IPS DF 6.9 (cell line): ENCODE data around the gene FKBP7.
"Not testable (repeated sequence)": the region's sequence is repeated elsewhere in the genome, so short reads cannot be mapped to it uniquely, and the experiment has no call there.

Source experiments
- DNase-seq: peaks from one replicate; pipeline ENCODE4 v3.0.0-alpha.2; 2013; ENCODE audit warnings: low read depth, low spot score
- H3K27ac ChIP-seq: one replicate; pipeline ENCODE4 v1.5.1; 2013; ENCODE audit warnings: low read length, control low read depth
- H3K27me3 ChIP-seq: 2 replicates; pipeline ENCODE4 v1.6.1; 2013; ENCODE audit warnings: mild to moderate bottlenecking, low read length; ENCODE audit not compliant: control insufficient read depth, insufficient read depth
- H3K36me3 ChIP-seq: 2 replicates; pipeline ENCODE4 v1.6.1; 2013; ENCODE audit warnings: low read length; ENCODE audit not compliant: control insufficient read depth, insufficient read depth
- H3K4me1 ChIP-seq: 2 replicates; pipeline ENCODE4 v1.6.1; 2013; ENCODE audit warnings: low read length; ENCODE audit not compliant: control insufficient read depth, insufficient read depth
- H3K4me3 ChIP-seq: 2 replicates; pipeline ENCODE4 v1.5.1; 2013; ENCODE audit warnings: mild to moderate bottlenecking, low read length
- H3K9me3 ChIP-seq: 2 replicates; pipeline ENCODE4 v1.6.1; 2013; ENCODE audit warnings: low read length, inconsistent platforms; ENCODE audit not compliant: control insufficient read depth, insufficient read depth
- WGBS: extraction: QIAGEN DNeasy Blood & Tissue Kit; methylation state at CpG from one replicate; pipeline ENCODE4 v1.1.7; 2013; ENCODE audit warnings: mixed read lengths, missing lambda C conversion rate; ENCODE audit not compliant: insufficient read length, insufficient coverage; 5-methylcytosine and 5-hydroxymethylcytosine counted together

Gene FKBP7

DNA sequence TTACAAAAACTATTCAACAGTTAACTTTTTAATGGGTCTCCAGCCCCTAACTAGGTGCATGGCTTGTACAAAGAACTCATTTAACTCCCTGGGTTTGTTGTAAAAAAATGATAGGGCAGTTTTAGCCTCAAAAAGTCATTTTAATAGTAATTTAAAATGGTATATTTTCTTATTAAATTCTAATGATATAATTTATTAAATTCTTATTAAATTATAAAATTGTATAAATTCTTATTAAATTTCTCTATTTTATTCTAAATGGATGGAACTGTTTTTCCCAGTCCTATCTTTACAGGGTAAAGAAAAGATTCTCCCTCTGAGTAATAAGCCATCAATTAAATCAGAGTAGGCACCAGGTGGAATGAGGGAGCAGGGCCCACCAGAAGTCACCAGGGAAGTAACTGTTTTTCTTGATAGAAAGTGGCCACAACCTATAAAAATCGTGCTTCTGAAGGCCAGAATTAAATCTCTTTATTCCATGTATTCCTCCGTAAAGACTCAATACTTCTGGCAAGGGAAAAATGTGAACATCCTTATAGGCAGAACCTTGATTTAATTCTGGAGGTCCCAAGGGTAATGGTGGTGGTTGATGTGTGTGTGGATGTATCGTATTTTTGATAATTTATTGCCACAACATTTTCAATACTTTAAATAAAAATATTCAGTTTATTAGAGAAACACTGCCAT lies 814 bp downstream of the FKBP7 start:
- no peaks in the 10 kb centered on the region for H3K9me3 ChIP-seq
- no peaks in the 10 kb centered on the region; the same call in 1 of the 2 replicates for H3K27me3 ChIP-seq
- DNase-seq, result no peak
- WGBS, result no CpG with 5 or more reads among the region's 3 CpGs
- no peak overlapping the region for H3K27ac ChIP-seq
- H3K36me3 ChIP-seq, result no peaks in the 10 kb centered on the region
- H3K4me1 ChIP-seq, result 0 out of 2 replicates have a peak, but pooled peaks cover 1% of the 10 kb centered on the region
- no peak overlapping the region; the same call in 1 of the 2 replicates for H3K4me3 ChIP-seq

DNA sequence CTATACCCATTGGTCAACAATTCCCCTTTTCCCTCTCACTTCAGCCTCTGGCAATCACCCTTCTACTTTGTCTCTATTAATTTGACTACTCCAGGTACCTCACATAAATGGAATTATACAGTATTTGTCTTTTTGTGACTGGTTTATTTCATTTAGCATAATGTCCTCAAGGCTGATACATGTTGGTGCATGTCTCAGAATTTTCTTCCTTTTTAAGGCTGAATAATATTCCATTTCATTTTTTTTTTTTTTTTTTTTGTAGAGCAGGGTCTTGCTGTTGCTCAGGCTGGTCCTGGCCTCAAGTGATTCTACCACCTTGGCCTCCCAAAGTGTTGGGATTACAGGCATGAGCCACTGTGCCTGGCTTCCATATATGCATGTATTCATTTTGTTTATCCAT lies 1.9 kb downstream of the FKBP7 start:
- Histone ChIP-seq H3K9me3 (no peaks in the 10 kb centered on the region), H3K27me3 (no peaks in the 10 kb centered on the region; the same call in 1 of the 2 replicates), H3K36me3 (no peaks in the 10 kb centered on the region), H3K4me1 (0 out of 2 replicates have a peak, but pooled peaks cover 1% of the 10 kb centered on the region), H3K4me3 (no peak overlapping the region), H3K27ac (no peak overlapping the region)
- no peak for DNase-seq

DNA sequence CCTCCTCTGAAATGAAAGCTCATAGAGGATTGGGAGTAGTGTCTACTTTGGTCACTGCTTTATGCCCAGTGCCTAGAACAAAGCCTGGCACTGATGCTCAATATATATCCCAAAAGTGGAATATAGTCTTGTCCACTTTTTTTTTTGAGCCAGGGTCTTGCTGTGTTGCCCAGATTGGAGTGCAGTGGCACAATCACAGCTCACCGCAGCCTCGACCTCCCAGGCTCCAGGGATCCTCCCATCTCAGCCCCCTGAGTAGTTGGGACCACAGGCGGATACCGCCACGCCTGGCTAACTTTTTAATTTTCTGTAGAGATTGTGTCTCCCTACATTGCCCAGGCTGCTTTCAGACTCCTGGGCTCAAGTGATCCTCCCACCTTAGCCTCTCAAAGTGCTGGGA lies 3.8 kb downstream of the FKBP7 start:
- H3K4me1 ChIP-seq, result 0 out of 2 replicates have a peak, but pooled peaks cover 1% of the 10 kb centered on the region
- H3K27me3 ChIP-seq, result no peaks in the 10 kb centered on the region; the same call in 1 of the 2 replicates
- WGBS, result no CpG with 5 or more reads among the region's 5 CpGs
- H3K4me3 ChIP-seq, result no peak overlapping the region
- no peaks in the 10 kb centered on the region for H3K9me3 ChIP-seq
- no peak for DNase-seq
- no peak overlapping the region for H3K27ac ChIP-seq
- H3K36me3 ChIP-seq, result no peaks in the 10 kb centered on the region

DNA sequence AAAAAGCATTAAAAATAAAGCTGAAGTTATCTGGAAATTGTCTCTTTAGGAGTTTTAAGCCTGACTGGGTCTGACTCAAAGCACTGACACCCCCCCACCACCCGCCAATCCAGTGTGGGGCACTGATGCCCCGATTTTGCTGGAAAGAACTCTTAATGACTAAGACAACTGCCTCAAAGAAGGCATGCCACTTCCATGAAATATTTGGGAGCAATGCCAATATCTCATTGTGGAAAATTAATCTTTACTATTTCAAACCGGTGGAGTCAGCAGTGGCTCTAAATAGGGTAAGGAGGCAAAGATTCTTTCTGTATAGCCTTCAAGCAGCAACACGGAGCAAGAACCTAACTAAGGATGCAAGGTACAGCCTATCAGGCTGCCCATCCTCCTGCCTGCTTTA lies 4.5 kb downstream of the FKBP7 start:
- Histone ChIP-seq H3K27ac (no peak overlapping the region), H3K9me3 (no peaks in the 10 kb centered on the region), H3K36me3 (no peaks in the 10 kb centered on the region), H3K4me1 (no peaks in the 10 kb centered on the region), H3K4me3 (no peak overlapping the region), H3K27me3 (no peaks in the 10 kb centered on the region)
- WGBS, result no CpG with 5 or more reads among the region's 4 CpGs
- no peak for DNase-seq

DNA sequence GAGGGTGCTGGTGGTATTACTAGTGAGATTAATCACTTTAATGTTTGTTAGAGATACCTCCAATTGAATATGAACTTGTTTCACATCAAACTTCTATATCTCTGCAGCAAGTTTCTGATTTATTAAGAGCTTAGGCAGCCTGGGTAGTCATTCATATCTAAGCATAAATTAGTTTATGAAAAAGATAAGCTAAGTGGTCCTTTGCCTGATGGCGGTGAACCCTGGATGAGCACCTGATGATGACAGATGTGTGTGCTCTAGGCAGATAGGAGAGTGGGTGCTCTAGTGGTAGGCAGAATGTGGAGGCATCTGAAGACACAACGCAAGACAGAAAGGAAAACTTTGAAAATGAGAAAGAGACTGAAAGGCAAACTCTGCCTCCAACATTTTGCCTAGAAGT lies 5.0 kb downstream of the FKBP7 start:
- H3K27me3 ChIP-seq, result no peaks in the 10 kb centered on the region
- H3K27ac ChIP-seq, result no peak overlapping the region
- no peak for DNase-seq
- no peaks in the 10 kb centered on the region for H3K36me3 ChIP-seq
- WGBS, result no CpG with 5 or more reads among the region's 2 CpGs
- no peaks in the 10 kb centered on the region for H3K9me3 ChIP-seq
- no peak overlapping the region for H3K4me3 ChIP-seq
- H3K4me1 ChIP-seq, result no peaks in the 10 kb centered on the region

DNA sequence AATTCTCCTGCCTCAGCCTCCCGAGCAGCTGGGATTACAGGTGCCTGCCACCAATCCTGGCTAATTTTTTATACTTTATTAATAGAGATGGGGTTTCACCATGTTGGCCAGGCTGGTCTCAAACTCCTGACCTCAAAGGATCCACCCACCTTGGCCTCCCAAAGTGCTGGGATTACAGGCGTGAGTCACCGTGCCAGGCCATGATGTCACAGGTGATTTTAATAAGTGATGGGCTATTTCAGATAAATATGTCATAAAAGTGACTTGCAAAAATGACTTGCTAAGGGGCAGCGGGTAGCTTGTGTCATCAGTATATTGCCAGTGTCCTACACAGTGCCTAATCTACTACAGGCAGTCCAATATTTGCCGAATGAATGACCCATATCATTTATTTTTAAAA lies 7.1 kb downstream of the FKBP7 start:
- not testable (repeated sequence) for H3K9me3 ChIP-seq, H3K27ac ChIP-seq, H3K36me3 ChIP-seq, H3K27me3 ChIP-seq, H3K4me3 ChIP-seq, H3K4me1 ChIP-seq, DNase-seq
- WGBS, result no CpG with 5 or more reads among the region's 5 CpGs

DNA sequence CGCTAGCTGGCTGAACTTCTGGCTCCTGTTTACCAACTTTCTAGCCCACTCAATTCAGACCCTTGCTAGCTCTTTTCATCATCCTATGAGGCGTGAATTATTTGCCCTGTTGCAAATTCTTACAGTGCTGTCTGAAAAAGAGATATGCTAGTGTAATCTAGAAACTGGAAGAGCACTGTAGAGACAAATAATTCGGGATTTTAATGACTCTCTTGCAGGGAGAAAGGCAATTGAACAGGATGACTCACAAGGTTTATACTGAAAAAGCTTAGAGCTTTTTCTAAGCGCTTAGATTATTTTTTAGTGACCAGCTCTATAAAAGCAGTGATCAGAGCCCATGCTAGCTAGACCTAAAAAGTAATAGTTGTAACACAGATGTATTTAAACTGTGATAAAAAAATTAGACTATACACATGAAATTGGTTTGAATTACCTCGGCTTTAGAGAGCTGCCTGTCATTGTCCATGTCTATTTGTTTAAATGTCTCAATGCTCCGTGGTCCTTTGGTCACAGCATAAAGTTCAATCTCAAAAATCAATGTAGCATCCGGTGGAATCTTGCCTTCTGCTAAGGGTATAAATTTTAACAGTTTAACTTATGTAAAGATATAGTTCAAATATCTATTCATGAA lies 9.1 kb downstream of the FKBP7 start:
- Histone ChIP-seq H3K4me3 (no peak overlapping the region), H3K4me1 (no peaks in the 10 kb centered on the region), H3K9me3 (no peaks in the 10 kb centered on the region), H3K36me3 (no peaks in the 10 kb centered on the region), H3K27me3 (no peaks in the 10 kb centered on the region), H3K27ac (no peak overlapping the region)
- DNase-seq, result no peak
- no CpG with 5 or more reads among the region's 7 CpGs for WGBS

DNA sequence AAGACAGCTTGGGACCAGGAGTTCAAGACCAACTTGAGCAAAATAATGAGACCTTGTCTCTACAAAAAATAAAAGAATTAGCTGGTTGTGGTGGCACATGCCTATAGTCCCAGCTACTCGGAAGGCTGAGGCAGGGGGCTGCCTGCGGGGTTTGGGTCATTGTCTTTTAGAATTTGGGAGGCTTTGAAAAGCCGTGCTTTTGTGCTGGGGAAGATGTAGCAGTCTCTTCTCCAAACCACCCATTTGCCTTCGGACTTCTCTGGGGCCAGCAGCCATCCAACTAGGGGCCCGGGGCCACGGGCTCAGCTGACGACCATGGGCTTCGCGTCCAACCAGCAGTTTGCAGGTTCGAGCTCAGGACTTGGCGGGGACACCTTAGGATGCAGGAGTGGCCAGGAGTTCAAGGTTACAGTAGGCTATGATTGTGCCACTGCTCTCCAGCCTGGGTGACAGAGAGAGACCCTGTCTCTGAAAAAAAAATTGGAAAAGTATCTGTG lies 21.0 kb downstream of the FKBP7 start:
- Histone ChIP-seq H3K27me3 (no peaks in the 10 kb centered on the region), H3K9me3 (no peaks in the 10 kb centered on the region), H3K36me3 (no peaks in the 10 kb centered on the region), H3K27ac (no peak overlapping the region), H3K4me3 (no peak overlapping the region), H3K4me1 (no peaks in the 10 kb centered on the region)
- no peak for DNase-seq
- no CpG with 5 or more reads among the region's 11 CpGs for WGBS

DNA sequence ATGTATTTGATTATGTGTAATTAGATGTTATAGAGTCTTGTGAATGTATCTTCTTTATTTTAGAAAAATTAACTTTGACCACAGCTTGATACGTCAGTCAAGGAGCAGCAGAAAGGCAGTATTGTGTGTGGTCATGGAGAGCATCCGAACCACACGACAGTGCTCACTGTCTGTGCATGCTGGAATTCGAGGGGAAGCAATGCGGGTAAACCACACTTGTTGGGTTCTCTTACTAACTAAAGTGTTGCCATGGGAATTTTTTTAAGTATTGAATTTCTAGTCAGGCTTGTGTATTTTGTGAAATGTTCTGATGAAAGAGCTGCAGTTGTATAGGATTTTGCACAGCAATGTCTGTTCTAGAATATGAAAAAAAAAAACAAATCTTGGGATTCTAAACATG lies 22.5 kb downstream of the FKBP7 start:
- H3K27ac ChIP-seq, result no peak overlapping the region
- WGBS, result no CpG with 5 or more reads among the region's 5 CpGs
- DNase-seq, result no peak

DNA sequence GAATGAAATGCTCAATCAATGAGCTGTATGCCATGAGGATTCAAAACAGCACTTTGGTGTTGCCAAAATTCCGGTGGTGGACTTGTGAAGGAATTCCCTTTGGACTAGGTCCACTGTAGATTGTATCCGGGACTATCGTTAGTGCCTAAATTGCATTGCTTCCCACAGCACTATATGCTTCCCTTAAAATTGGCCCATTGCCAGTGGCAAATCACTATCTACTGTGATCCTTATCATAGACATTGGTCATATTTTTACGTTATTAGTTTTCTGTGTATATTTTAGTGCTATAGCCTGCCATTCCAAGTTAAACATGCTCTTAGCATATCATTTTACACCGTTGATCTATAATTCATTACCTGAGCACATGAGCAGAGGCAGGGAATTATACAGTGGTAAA lies 25.5 kb downstream of the FKBP7 start:
- no peaks in the 10 kb centered on the region for H3K27me3 ChIP-seq
- H3K27ac ChIP-seq, result no peak overlapping the region
- WGBS, result no CpG with 5 or more reads among the region's 5 CpGs
- H3K36me3 ChIP-seq, result peaks cover 3% of the 10 kb centered on the region; the same call in 1 of the 2 replicates
- no peaks in the 10 kb centered on the region for H3K9me3 ChIP-seq
- H3K4me3 ChIP-seq, result no peak overlapping the region
- DNase-seq, result no peak
- no peaks in the 10 kb centered on the region for H3K4me1 ChIP-seq

More for the DNA sequence above, 22.5 kb downstream of the FKBP7 start:
- no peaks in the 10 kb centered on the region for H3K27me3 ChIP-seq
- no peak overlapping the region for H3K4me3 ChIP-seq
- H3K4me1 ChIP-seq, result no peaks in the 10 kb centered on the region
- no peaks in the 10 kb centered on the region for H3K36me3 ChIP-seq
- H3K9me3 ChIP-seq, result no peaks in the 10 kb centered on the region
